K562 (cell line): ENCODE data around the gene SH3PXD2B. TPM values are rescaled to one million over a fixed set of nuclear protein-coding genes. Genes with fewer than 3 reads are reported as not detected.

Experiments used
- ATAC-seq: fragments of 200-7000 bp; cut with Tn5 transposase; 3 replicates; pipeline ENCODE4 v1.9.1; 2020; ENCODE audit warnings: moderate library complexity
- BruUV-seq: library from RNA; stranded (reverse); fragments of 400-500 nt; replicated peaks from 2 replicates; lab custom pipeline; 2021; lab: Mats Ljungman, UMichigan
- CTCF ChIA-PET: fragments of 300-600 bp; formaldehyde crosslinking; extraction: SDS; loops from one replicate; lab custom pipeline; 2021; ENCODE audit warnings: low intra/inter-chr PET ratio; lab: Yijun Ruan, JAX
- POLR2A ChIA-PET: fragments of 300-600, 350-650 bp; sonication (Branson Sonifier 250); formaldehyde crosslinking; extraction: SDS; loops from one replicate; lab custom pipeline; 2021; ENCODE audit warnings: antibody characterized with exemption, inconsistent platforms; lab: Yijun Ruan, JAX
- DNase-seq, 4 experiments: peaks; one replicate each; pipeline versions ENCODE4 v3.0.0 to v3.0.0-alpha.2; 2011 to 2018; ENCODE audit warnings: low spot score in 3 of 4, mixed read lengths in 3 of 4; ENCODE audit errors: extremely low read depth in 1 of 4
- FAIRE-seq: peaks from 2 replicates; lab custom pipeline; 2011; peaks lifted over from hg19 to GRCh38; lab: Jason Lieb, UNC
- H2AFZ ChIP-seq: 2 replicates; pipeline ENCODE4 v1.6.0; 2011; ENCODE audit warnings: low read depth, low read length, control low read depth, inconsistent platforms
- H3K27ac ChIP-seq: fragments of 200-600 bp; 3 replicates; pipeline ENCODE4 v1.8.0; 2011; ENCODE audit warnings: low read depth, mild to moderate bottlenecking, control low read depth, inconsistent platforms, low read length, moderate library complexity, mixed read lengths; ENCODE audit errors: extremely low read depth
- H3K27me3 ChIP-seq, 2 experiments: fragments of 300-600 bp in 1 of 2; 2 replicates in 1 of 2; 3 replicates in 1 of 2; pipeline versions ENCODE4 v1.6.0 to v1.8.0; 2011; ENCODE audit warnings: inconsistent platforms in 2 of 2, low read length in 2 of 2, mild to moderate bottlenecking in 1 of 2, mixed read lengths in 1 of 2, moderate library complexity in 1 of 2; ENCODE audit not compliant: control insufficient read depth in 2 of 2, insufficient read depth in 2 of 2
- H3K36me3 ChIP-seq: fragments of 300-600 bp; 3 replicates; pipeline ENCODE4 v1.8.0; 2011; ENCODE audit warnings: mild to moderate bottlenecking, low read length, inconsistent platforms; ENCODE audit not compliant: control insufficient read depth, insufficient read depth
- H3K4me1 ChIP-seq, 2 experiments: fragments of 200-600 bp in 1 of 2; replicated peaks in 1 of 2; 2 replicates in 1 of 2; 3 replicates in 1 of 2; pipeline versions ENCODE4 v1.5.1 to v1.8.0; 2011; ENCODE audit warnings: inconsistent platforms in 2 of 2, low read length in 2 of 2, mild to moderate bottlenecking in 1 of 2, mixed read lengths in 1 of 2, moderate library complexity in 1 of 2; ENCODE audit not compliant: control insufficient read depth in 2 of 2, insufficient read depth in 2 of 2
- H3K4me2 ChIP-seq: 2 replicates; pipeline ENCODE4 v1.6.1; 2011; ENCODE audit warnings: low read length, control low read depth, inconsistent platforms, mixed read lengths; ENCODE audit not compliant: insufficient read depth
- H3K4me3 ChIP-seq: fragments of 200-600 bp; sonication (generic), shearing (Covaris generic); 2 replicates; pipeline ENCODE4 v1.5.1; 2016; ENCODE audit warnings: control low read depth, inconsistent platforms
- H3K79me2 ChIP-seq: fragments of 200-600 bp; 3 replicates; pipeline ENCODE4 v1.8.0; 2011; ENCODE audit warnings: low read length, inconsistent platforms; ENCODE audit not compliant: control insufficient read depth, insufficient read depth
- H3K9ac ChIP-seq, 2 experiments: 2 replicates each; pipeline versions ENCODE4 v1.6.0 to v1.6.1; 2011; ENCODE audit warnings: low read depth in 2 of 2, low read length in 2 of 2, control low read depth in 1 of 2, inconsistent platforms in 1 of 2, mild to moderate bottlenecking in 1 of 2, mixed read lengths in 1 of 2; ENCODE audit not compliant: insufficient read depth in 1 of 2
- H3K9me1 ChIP-seq: one replicate; pipeline ENCODE4 v1.6.0; 2011; ENCODE audit warnings: inconsistent platforms, mild to moderate bottlenecking, low read length, moderate library complexity; ENCODE audit not compliant: control insufficient read depth, insufficient read depth
- H3K9me3 ChIP-seq: replicated peaks from 2 replicates; pipeline ENCODE4 v1.5.1; 2011; ENCODE audit warnings: low read depth, low read length, inconsistent platforms; ENCODE audit not compliant: control insufficient read depth, insufficient read depth
- H4K20me1 ChIP-seq: replicated peaks from 2 replicates; pipeline ENCODE4 v1.6.1; 2011; ENCODE audit warnings: low read length, inconsistent platforms, mixed read lengths; ENCODE audit not compliant: control insufficient read depth, insufficient read depth
- MTA2 ChIP-seq: fragments of 450-650 bp; IDR thresholded peaks from 2 replicates; pipeline ENCODE4 v1.6.1; 2016; ENCODE audit warnings: low read depth
- NFXL1 ChIP-seq: fragments of 450-650 bp; formaldehyde crosslinking; IDR thresholded peaks from 2 replicates; pipeline ENCODE4 v1.4.0; 2021; ENCODE audit warnings: mild to moderate bottlenecking
- WGBS: fragments of 100-300 bp; shearing (Covaris generic); methylation state at CpG from one replicate; pipeline ENCODE4 v1.1.6; 2016; ENCODE audit warnings: low coverage, mixed read lengths; ENCODE audit not compliant: insufficient coverage; ENCODE audit errors: missing lambda C conversion rate; 5-methylcytosine and 5-hydroxymethylcytosine counted together
- in situ Hi-C: fragments of 300-500 bp; cut with MboI; formaldehyde crosslinking; loops from 4 replicates; pipeline ENCODE4 v1.15.0; 2018; ENCODE audit warnings: inconsistent platforms, mixed read lengths
- intact Hi-C: fragments of 100-400 bp; cut with micrococcal nuclease; formaldehyde crosslinking; loops from 2 replicates; pipeline ENCODE4 v1.14.2; 2022
- polyA plus RNA-seq, 8 experiments: library from polyadenylated mRNA; depleted of rRNA in 4 of 8; stranded (reverse) in 5 of 8; unstranded in 3 of 8; fragments of >200 nt; fragmentation: Nextera tagmentation in 2 of 8; fragmentation: Illumina TruSeq in 1 of 8; extraction: Ambion mirVana in 2 of 8; extraction: Trizol in 1 of 8; gene quantifications; 2 replicates each; pipeline versions ENCODE4 v1.2.1 to v1.2.3, GENCODE V29; 2011 to 2014; ENCODE audit warnings: inconsistent platforms in 1 of 8, missing spikeins in 1 of 8
- total RNA-seq, 7 experiments: library from RNA; depleted of rRNA in 6 of 7; stranded (reverse); fragments of >200 nt in 6 of 7; fragmentation: Illumina TruSeq in 2 of 7; extraction: Trizol in 2 of 7; gene quantifications; 2 replicates each; pipeline versions ENCODE4 v1.2.1 to v1.2.3, GENCODE V29; 2011 to 2021; ENCODE audit warnings: low replicate concordance in 1 of 7
- TF ChIP-seq, protein P1 (sequence below): IDR thresholded peaks from 3 replicates; pipeline ENCODE4 v1.6.1; 2011; ENCODE audit warnings: borderline replicate concordance, mild to moderate bottlenecking, moderate library complexity; ENCODE audit not compliant: insufficient read length; ENCODE audit errors: extremely low read depth
- TF ChIP-seq, protein P2 (sequence below), 3 experiments: IDR thresholded peaks in 2 of 3; conservative IDR thresholded peaks in 1 of 3; 2 replicates each; pipeline ENCODE4 v1.5.1; 2011 to 2012; ENCODE audit warnings: low read length in 3 of 3, mild to moderate bottlenecking in 3 of 3, control low read depth in 2 of 3, improper control_type of control experiment in 1 of 3, inconsistent platforms in 1 of 3, low read depth in 1 of 3, mixed read lengths in 1 of 3, moderate library complexity in 1 of 3; ENCODE audit not compliant: insufficient read depth in 2 of 3

The SH3PXD2B gene
- total and polyA plus RNA-seq, 9 of the 15 experiments (the other 6 are each of a cell fraction or from before 2014, with no cell fraction given): 0.04 to 0.66 (median 0.19) TPM

DNA sequence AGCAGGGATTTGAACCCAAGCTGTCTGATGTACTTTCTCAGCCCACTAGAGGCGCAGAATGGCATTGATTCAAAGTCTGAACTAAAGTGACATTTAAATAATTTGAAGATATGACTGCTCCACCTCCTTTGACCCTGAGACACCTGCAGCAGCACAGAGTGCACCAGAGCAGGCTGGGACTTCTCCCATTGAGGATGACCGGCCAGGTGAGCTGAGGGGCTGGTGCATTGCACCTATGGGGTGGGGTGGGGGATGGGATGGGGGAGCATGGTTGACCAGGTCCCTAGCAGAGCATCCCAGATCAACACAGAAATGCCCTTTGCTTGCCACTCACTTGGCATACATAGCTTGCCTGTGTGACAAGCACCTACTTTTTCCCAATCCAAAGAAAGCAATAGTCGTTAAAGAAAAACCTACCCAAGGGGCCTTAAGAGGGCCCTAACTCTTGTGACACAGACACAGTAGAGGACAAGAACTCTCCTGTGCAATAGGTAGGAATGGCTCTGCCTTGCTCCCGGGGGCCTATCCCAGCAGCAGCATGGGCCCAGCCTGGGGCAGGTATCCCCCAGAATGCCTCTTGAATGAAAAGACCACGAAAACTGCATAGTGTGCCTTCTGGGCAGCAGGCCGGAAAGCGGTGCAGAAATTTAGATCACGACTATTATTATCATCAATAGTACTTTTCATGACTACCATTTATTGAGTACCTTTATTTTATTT is 6.5 kb downstream of the SH3PXD2B start:
- H3K9me3 ChIP-seq: no peaks in the 10 kb centered on the region
- H3K9ac ChIP-seq: no peak overlapping the region
- no peaks in the 10 kb centered on the region for H3K9me1 ChIP-seq
- H3K27me3 ChIP-seq: peaks cover 16 to 59% of the 10 kb centered on the region in 2 experiments; a peak in 3 of 5 replicates
- H3K79me2 ChIP-seq: no peaks in the 10 kb centered on the region
- TF ChIP-seq, protein P1, sequence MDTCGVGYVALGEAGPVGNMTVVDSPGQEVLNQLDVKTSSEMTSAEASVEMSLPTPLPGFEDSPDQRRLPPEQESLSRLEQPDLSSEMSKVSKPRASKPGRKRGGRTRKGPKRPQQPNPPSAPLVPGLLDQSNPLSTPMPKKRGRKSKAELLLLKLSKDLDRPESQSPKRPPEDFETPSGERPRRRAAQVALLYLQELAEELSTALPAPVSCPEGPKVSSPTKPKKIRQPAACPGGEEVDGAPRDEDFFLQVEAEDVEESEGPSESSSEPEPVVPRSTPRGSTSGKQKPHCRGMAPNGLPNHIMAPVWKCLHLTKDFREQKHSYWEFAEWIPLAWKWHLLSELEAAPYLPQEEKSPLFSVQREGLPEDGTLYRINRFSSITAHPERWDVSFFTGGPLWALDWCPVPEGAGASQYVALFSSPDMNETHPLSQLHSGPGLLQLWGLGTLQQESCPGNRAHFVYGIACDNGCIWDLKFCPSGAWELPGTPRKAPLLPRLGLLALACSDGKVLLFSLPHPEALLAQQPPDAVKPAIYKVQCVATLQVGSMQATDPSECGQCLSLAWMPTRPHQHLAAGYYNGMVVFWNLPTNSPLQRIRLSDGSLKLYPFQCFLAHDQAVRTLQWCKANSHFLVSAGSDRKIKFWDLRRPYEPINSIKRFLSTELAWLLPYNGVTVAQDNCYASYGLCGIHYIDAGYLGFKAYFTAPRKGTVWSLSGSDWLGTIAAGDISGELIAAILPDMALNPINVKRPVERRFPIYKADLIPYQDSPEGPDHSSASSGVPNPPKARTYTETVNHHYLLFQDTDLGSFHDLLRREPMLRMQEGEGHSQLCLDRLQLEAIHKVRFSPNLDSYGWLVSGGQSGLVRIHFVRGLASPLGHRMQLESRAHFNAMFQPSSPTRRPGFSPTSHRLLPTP: no peak
- TF ChIP-seq NFXL1 (CRISPR knock-in tag) (no peak), MTA2 (no peak)
- TF ChIP-seq, protein P2, sequence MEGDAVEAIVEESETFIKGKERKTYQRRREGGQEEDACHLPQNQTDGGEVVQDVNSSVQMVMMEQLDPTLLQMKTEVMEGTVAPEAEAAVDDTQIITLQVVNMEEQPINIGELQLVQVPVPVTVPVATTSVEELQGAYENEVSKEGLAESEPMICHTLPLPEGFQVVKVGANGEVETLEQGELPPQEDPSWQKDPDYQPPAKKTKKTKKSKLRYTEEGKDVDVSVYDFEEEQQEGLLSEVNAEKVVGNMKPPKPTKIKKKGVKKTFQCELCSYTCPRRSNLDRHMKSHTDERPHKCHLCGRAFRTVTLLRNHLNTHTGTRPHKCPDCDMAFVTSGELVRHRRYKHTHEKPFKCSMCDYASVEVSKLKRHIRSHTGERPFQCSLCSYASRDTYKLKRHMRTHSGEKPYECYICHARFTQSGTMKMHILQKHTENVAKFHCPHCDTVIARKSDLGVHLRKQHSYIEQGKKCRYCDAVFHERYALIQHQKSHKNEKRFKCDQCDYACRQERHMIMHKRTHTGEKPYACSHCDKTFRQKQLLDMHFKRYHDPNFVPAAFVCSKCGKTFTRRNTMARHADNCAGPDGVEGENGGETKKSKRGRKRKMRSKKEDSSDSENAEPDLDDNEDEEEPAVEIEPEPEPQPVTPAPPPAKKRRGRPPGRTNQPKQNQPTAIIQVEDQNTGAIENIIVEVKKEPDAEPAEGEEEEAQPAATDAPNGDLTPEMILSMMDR (IDR thresholded peaks at IDR 0.05 in 2 of 3, conservative IDR thresholded peaks at IDR 0.05 in 1 of 3; ENCODE audit: insufficient read depth in 2 of 3, low read depth in 1 of 3, low read length in 3 of 3): peak in 2 of 3 experiments; percentile 2 to 24; a peak in 1 of 6 replicates
- H2AFZ ChIP-seq: no peak overlapping the region
- peaks cover 5 to 10% of the 10 kb centered on the region in 2 experiments; a peak in 4 of 5 replicates for H3K4me1 ChIP-seq
- in situ Hi-C loops: no loop called here
- H3K36me3 ChIP-seq: no peaks in the 10 kb centered on the region
- WGBS: 3% methylated on average over 8 of the region's 8 CpGs
- H4K20me1 ChIP-seq: peaks cover 8% of the 10 kb centered on the region; the same call in 1 of the 2 replicates
- ChIA-PET CTCF (no interaction called here), POLR2A (no interaction called here)
- no peak for FAIRE-seq
- BruUV-seq: no TSS peak
- intact Hi-C loops: no loop called here
- no peak overlapping the region for H3K4me2 ChIP-seq
- no peak for ATAC-seq
- H3K27ac ChIP-seq: no peak overlapping the region
- H3K4me3 ChIP-seq: no peak overlapping the region
- DNase-seq: no peak
